GM23338 (cell line): ENCODE measurements around the gene COL21A1. TPM values are rescaled to one million over a fixed set of nuclear protein-coding genes. Genes with fewer than 3 reads are reported as not detected.

Source experiments
- ATAC-seq: fragments of 200-7000 bp; cut with Tn5 transposase; 3 replicates; pipeline ENCODE4 v1.9.1; 2020
- DNase-seq: peaks from one replicate; pipeline ENCODE4 v3.0.0-alpha.2; 2015; ENCODE audit warnings: low spot score
- H2AFZ ChIP-seq: fragments of 200-600 bp; sonication (generic); 2 replicates; pipeline ENCODE4 v1.8.0; 2016; ENCODE audit warnings: antibody characterized with exemption, mild to moderate bottlenecking, moderate library complexity
- H3F3A ChIP-seq: fragments of 200-600 bp; sonication (generic); replicated peaks from 2 replicates; pipeline ENCODE4 v1.8.0; 2017; ENCODE audit warnings: antibody characterized with exemption, mixed run types, low read depth
- H3K27ac ChIP-seq: fragments of 200-600 bp; sonication (generic); 2 replicates; pipeline ENCODE4 v1.6.1; 2016; ENCODE audit warnings: low read depth
- H3K27me3 ChIP-seq: fragments of 200-600 bp; sonication (generic); 2 replicates; pipeline ENCODE4 v1.8.0; 2016; ENCODE audit warnings: mild to moderate bottlenecking, mixed run types, moderate library complexity; ENCODE audit not compliant: insufficient read depth
- H3K36me3 ChIP-seq: fragments of 200-600 bp; sonication (generic); 2 replicates; pipeline ENCODE4 v1.8.0; 2016; ENCODE audit warnings: mild to moderate bottlenecking; ENCODE audit not compliant: insufficient read depth
- H3K4me1 ChIP-seq: fragments of 200-600 bp; sonication (generic); 2 replicates; pipeline ENCODE4 v1.8.0; 2016; ENCODE audit warnings: mild to moderate bottlenecking, moderate library complexity; ENCODE audit not compliant: insufficient read depth
- H3K4me2 ChIP-seq: fragments of 200-600 bp; sonication (generic); 2 replicates; pipeline ENCODE4 v1.7.1; 2017; ENCODE audit warnings: mixed run types
- H3K4me3 ChIP-seq: fragments of 200-600 bp; sonication (generic); 2 replicates; pipeline ENCODE4 v1.6.1; 2016; ENCODE audit warnings: mixed run types
- H3K79me2 ChIP-seq: fragments of 200-600 bp; sonication (generic); replicated peaks from 2 replicates; pipeline ENCODE4 v1.8.0; 2017; ENCODE audit warnings: mild to moderate bottlenecking; ENCODE audit not compliant: insufficient read depth
- H3K9me2 ChIP-seq: fragments of 200-600 bp; sonication (generic); 2 replicates; pipeline ENCODE4 v1.8.0; 2017; ENCODE audit not compliant: insufficient read depth
- H4K20me1 ChIP-seq: fragments of 200-600 bp; sonication (generic); replicated peaks from 2 replicates; pipeline ENCODE4 v1.8.0; 2017; ENCODE audit warnings: mild to moderate bottlenecking; ENCODE audit not compliant: insufficient read depth
- H3K27ac Mint-ChIP-seq: 2 replicates; pipeline ENCODE4 v1.8.0; 2020; ENCODE audit warnings: inconsistent platforms, mild to moderate bottlenecking, moderate library complexity, mixed read lengths
- H3K27me3 Mint-ChIP-seq: 3 replicates; pipeline ENCODE4 v1.8.0; 2022; ENCODE audit warnings: low read depth, mild to moderate bottlenecking, moderate library complexity, mixed read lengths, inconsistent platforms; ENCODE audit not compliant: insufficient read depth, poor library complexity
- H3K36me3 Mint-ChIP-seq: 3 replicates; pipeline ENCODE4 v1.8.0; 2021; ENCODE audit warnings: low read depth, mild to moderate bottlenecking, inconsistent platforms, moderate library complexity, mixed read lengths
- H3K4me1 Mint-ChIP-seq: 3 replicates; pipeline ENCODE4 v1.8.0; 2020; ENCODE audit warnings: mild to moderate bottlenecking, inconsistent platforms, mixed read lengths
- H3K4me3 Mint-ChIP-seq: 3 replicates; pipeline ENCODE4 v1.8.0; 2021; ENCODE audit warnings: moderate library complexity, mild to moderate bottlenecking, inconsistent platforms, mixed read lengths
- H3K9me3 Mint-ChIP-seq: 3 replicates; pipeline ENCODE4 v1.8.0; 2020; ENCODE audit warnings: moderate library complexity, mild to moderate bottlenecking, inconsistent platforms, mixed read lengths
- EZH2 ChIP-seq: fragments of 200-600 bp; sonication (generic); IDR thresholded peaks from one replicate; pipeline ENCODE4 v1.8.0; 2017; ENCODE audit warnings: antibody characterized with exemption, mild to moderate bottlenecking, low read depth; ENCODE audit not compliant: unreplicated experiment
- NANOG ChIP-seq: IDR thresholded peaks from 2 replicates; pipeline ENCODE4 v1.6.1; 2016; ENCODE audit warnings: antibody characterized with exemption, borderline replicate concordance
- POLR2AphosphoS5 ChIP-seq: IDR thresholded peaks from 2 replicates; pipeline ENCODE4 v1.6.1; 2016; ENCODE audit warnings: antibody characterized with exemption, low read depth
- polyA plus RNA-seq: library from polyadenylated mRNA; unstranded; fragments of >200 nt; fragmentation: Nextera tagmentation; extraction: Ambion mirVana; gene quantifications from 2 replicates; pipeline ENCODE4 v1.2.1, GENCODE V29; 2016
- total RNA-seq: library from RNA; depleted of rRNA; stranded (reverse); fragments of >200 nt; shearing (Covaris generic); gene quantifications from 2 replicates; pipeline ENCODE4 v1.2.3, GENCODE V29; 2014
- TF ChIP-seq, protein P1 (sequence below), 2 experiments: fragments of 200-600 bp in 1 of 2; sonication (generic) in 1 of 2; conservative IDR thresholded peaks; 2 replicates each; pipeline versions ENCODE4 v1.5.1 to v1.6.1; 2016 to 2017; ENCODE audit warnings: antibody characterized with exemption in 2 of 2, low read depth in 2 of 2, mild to moderate bottlenecking in 2 of 2, moderate library complexity in 1 of 2
- TF ChIP-seq, protein P2 (sequence below): fragments of 250-450 bp; sonication (Bioruptor Pico); IDR thresholded peaks from 2 replicates; pipeline ENCODE4 v1.5.0; 2020; ENCODE audit warnings: mild to moderate bottlenecking, moderate library complexity

The COL21A1 gene
- total and polyA plus RNA-seq, 2 experiments from 2014 or later: 5.0 to 6.2 TPM

DNA sequence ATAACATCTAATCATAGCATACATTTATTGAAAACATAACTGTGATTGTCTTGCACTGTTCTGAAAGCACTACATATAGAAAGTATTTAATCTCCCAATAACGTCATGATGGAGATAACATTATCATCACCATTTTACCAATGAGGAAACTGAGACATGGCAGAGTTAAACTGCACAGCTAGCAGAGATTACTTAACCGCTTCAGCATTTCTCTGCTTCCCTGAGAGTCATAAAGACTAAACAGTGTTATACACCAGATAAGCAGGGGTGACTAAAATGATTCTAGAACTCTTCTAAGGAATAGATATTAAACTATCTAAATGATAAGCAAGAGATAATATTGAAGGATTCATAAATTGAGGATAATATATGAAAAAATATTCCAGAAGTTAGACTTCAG lies 188.7 kb downstream of the COL21A1 start (continued):
- TF ChIP-seq, protein P1, sequence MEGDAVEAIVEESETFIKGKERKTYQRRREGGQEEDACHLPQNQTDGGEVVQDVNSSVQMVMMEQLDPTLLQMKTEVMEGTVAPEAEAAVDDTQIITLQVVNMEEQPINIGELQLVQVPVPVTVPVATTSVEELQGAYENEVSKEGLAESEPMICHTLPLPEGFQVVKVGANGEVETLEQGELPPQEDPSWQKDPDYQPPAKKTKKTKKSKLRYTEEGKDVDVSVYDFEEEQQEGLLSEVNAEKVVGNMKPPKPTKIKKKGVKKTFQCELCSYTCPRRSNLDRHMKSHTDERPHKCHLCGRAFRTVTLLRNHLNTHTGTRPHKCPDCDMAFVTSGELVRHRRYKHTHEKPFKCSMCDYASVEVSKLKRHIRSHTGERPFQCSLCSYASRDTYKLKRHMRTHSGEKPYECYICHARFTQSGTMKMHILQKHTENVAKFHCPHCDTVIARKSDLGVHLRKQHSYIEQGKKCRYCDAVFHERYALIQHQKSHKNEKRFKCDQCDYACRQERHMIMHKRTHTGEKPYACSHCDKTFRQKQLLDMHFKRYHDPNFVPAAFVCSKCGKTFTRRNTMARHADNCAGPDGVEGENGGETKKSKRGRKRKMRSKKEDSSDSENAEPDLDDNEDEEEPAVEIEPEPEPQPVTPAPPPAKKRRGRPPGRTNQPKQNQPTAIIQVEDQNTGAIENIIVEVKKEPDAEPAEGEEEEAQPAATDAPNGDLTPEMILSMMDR (conservative IDR thresholded peaks at IDR 0.05; ENCODE audit: low read depth in 2 of 2): no peak
- TF ChIP-seq, protein P2, sequence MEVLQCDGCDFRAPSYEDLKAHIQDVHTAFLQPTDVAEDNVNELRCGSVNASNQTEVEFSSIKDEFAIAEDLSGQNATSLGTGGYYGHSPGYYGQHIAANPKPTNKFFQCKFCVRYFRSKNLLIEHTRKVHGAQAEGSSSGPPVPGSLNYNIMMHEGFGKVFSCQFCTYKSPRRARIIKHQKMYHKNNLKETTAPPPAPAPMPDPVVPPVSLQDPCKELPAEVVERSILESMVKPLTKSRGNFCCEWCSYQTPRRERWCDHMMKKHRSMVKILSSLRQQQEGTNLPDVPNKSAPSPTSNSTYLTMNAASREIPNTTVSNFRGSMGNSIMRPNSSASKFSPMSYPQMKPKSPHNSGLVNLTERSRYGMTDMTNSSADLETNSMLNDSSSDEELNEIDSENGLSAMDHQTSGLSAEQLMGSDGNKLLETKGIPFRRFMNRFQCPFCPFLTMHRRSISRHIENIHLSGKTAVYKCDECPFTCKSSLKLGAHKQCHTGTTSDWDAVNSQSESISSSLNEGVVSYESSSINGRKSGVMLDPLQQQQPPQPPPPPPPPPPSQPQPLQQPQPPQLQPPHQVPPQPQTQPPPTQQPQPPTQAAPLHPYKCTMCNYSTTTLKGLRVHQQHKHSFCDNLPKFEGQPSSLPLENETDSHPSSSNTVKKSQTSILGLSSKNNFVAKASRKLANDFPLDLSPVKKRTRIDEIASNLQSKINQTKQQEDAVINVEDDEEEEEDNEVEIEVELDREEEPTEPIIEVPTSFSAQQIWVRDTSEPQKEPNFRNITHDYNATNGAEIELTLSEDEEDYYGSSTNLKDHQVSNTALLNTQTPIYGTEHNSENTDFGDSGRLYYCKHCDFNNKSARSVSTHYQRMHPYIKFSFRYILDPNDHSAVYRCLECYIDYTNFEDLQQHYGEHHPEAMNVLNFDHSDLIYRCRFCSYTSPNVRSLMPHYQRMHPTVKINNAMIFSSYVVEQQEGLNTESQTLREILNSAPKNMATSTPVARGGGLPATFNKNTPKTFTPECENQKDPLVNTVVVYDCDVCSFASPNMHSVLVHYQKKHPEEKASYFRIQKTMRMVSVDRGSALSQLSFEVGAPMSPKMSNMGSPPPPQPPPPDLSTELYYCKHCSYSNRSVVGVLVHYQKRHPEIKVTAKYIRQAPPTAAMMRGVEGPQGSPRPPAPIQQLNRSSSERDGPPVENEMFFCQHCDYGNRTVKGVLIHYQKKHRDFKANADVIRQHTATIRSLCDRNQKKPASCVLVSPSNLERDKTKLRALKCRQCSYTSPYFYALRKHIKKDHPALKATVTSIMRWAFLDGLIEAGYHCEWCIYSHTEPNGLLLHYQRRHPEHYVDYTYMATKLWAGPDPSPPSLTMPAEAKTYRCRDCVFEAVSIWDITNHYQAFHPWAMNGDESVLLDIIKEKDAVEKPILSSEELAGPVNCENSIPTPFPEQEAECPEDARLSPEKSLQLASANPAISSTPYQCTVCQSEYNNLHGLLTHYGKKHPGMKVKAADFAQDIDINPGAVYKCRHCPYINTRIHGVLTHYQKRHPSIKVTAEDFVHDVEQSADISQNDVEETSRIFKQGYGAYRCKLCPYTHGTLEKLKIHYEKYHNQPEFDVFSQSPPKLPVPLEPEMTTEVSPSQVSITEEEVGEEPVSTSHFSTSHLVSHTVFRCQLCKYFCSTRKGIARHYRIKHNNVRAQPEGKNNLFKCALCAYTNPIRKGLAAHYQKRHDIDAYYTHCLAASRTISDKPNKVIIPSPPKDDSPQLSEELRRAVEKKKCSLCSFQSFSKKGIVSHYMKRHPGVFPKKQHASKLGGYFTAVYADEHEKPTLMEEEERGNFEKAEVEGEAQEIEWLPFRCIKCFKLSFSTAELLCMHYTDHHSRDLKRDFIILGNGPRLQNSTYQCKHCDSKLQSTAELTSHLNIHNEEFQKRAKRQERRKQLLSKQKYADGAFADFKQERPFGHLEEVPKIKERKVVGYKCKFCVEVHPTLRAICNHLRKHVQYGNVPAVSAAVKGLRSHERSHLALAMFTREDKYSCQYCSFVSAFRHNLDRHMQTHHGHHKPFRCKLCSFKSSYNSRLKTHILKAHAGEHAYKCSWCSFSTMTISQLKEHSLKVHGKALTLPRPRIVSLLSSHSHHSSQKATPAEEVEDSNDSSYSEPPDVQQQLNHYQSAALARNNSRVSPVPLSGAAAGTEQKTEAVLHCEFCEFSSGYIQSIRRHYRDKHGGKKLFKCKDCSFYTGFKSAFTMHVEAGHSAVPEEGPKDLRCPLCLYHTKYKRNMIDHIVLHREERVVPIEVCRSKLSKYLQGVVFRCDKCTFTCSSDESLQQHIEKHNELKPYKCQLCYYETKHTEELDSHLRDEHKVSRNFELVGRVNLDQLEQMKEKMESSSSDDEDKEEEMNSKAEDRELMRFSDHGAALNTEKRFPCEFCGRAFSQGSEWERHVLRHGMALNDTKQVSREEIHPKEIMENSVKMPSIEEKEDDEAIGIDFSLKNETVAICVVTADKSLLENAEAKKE (CRISPR knock-in tag): no peak
- TF ChIP-seq NANOG: no peak

GRCh38 chr6:56055081-56055704 lies 192.2 kb downstream of the COL21A1 start:
- Mint-ChIP-seq H3K4me1 (peaks cover 3% of the 10 kb centered on the region; the same call in 2 of the 3 replicates), H3K9me3 (no peaks in the 10 kb centered on the region), H3K36me3 (no peaks in the 10 kb centered on the region), H3K27ac (no peak overlapping the region), H3K27me3 (no peaks in the 10 kb centered on the region), H3K4me3 (no peak overlapping the region)
- no peaks in the 10 kb centered on the region for H3F3A ChIP-seq
- no peak overlapping the region for H2AFZ ChIP-seq
- no peaks in the 10 kb centered on the region for H3K27me3 ChIP-seq
- DNase-seq (no peak), ATAC-seq (no peak)
- H3K4me2 ChIP-seq: no peak overlapping the region
- no peaks in the 10 kb centered on the region for H3K9me2 ChIP-seq
- H3K27ac ChIP-seq: no peak overlapping the region
- H3K4me3 ChIP-seq: no peak overlapping the region
- no peaks in the 10 kb centered on the region for H4K20me1 ChIP-seq
- no peaks in the 10 kb centered on the region for H3K79me2 ChIP-seq
- H3K4me1 ChIP-seq: no peaks in the 10 kb centered on the region; the same call in 1 of the 2 replicates
- H3K36me3 ChIP-seq: no peaks in the 10 kb centered on the region
- TF ChIP-seq POLR2AphosphoS5: no peak
- TF ChIP-seq EZH2: no peak
- TF ChIP-seq, protein P2 (CRISPR knock-in tag): no peak
- no peak for TF ChIP-seq NANOG
